Activated CD4-positive, alpha-beta T cell treated with anti-CD3 and anti-CD28 coated beads, Interleukin-2, amount 50 U/mL, for 48 hours (primary cell): ENCODE measurements around the gene TBC1D3B.
"Not testable (repeated sequence)": the region's sequence is repeated elsewhere in the genome, so short reads cannot be mapped to it uniquely, and the experiment has no call there.

Source experiments
- DNase-seq, 2 experiments: peaks; one replicate each; pipeline ENCODE4 v3.0.0-alpha.2; 2020

The TBC1D3B gene

GRCh38 chr17:36176536-36176935, at the start of gene TBC1D3B:
Gene TBC1D3B, minus strand, starts transcription at chr17:36176636. Its CDS starts 1,586 bp downstream, at chr17:36175050.
- DNase-seq = not testable (repeated sequence)

- not testable (repeated sequence) for DNase-seq
Observed at GRCh38 chr17:36222967-36223366, 46.5 kb upstream of the TBC1D3B start.

- DNase-seq = not testable (repeated sequence)
Observed at GRCh38 chr17:36221581-36222100, 45.2 kb upstream of the TBC1D3B start.

GRCh38 chr17:36220737-36221580, 44.5 kb upstream of the TBC1D3B start:
- not testable (repeated sequence) for DNase-seq

DNA sequence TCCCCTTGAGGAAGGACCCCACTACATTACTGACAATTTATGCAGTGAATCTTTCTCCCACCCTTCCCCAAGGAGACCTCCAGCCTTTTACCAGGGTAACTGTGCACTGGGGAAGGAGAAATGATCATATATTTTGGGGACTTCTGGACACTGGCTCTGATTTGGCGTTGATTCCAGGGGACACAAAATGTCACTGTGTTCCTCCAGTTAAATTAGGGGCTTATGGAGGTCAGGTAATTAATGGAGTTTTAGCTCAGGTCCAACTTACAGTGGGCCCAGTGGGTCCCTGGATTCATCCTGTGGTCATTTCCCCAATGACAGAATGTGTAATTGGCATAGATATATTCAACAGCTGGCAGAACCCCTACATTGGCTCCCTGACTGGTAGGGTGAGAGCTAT, 43.1 kb upstream of the TBC1D3B start:
- not testable (repeated sequence) for DNase-seq

- DNase-seq = not testable (repeated sequence)
Observed at GRCh38 chr17:36215406-36216308, 39.2 kb upstream of the TBC1D3B start.

- DNase-seq = no peak
Observed at GRCh38 chr17:36214918-36215317, 38.5 kb upstream of the TBC1D3B start.

DNA sequence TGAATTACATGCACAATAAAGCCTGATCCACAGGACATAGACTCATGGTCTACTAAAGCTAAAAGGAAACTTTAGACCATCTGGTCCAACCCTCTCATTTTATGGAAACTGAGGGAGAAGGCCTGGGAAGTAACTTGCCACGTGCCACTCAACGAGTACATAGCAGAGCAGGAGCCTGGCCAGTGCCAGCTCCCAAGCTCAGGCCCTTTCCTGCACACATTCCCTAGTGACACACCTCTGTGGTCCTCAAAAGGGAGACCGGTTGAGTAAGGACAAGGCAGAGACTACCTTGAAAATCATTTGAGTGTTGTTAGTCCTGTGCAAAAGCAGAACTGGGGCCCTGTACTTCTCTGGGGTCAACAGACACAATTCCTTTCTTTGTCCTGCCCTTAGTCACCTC, 37.3 kb upstream of the TBC1D3B start:
- no peak for DNase-seq

DNA sequence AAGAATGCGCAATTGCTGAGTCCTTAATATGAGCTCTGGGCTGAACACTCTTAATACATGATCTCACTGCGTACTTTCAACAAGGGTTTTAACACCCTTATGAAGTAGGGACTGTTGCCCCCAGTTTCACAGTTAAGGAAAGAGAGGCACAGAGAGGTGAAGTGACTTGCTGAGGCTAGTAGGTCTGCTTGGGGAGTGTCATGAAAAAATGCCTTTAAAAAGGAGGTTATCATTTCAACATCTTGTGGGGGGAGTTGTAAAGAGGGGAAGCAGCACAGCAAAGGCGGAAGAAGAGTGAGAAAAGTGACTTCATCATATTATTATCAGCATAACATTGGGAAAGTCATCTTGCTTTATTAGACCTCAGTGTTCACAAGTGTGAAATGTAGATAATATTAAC, 36.5 kb upstream of the TBC1D3B start:
- no peak for DNase-seq

DNA sequence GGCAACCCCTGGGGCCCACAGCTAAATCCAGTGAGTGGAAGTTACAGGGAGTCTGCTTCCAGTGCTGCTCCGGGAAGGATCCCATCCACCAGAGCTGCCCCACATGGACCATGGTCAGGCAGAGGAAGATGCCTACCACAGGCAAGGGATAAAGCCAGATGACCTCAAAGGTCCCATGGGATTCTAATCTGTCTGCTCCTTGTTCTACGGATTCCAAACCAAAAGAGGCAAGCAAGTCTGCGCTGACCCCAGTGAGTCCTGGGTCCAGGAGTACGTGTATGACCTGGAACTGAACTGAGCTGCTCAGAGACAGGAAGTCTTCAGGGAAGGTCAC, 35.8 kb upstream of the TBC1D3B start:
- DNase-seq = no peak

GRCh38 chr17:36211484-36212271, 35.2 kb upstream of the TBC1D3B start:
- not testable (repeated sequence) for DNase-seq

DNA sequence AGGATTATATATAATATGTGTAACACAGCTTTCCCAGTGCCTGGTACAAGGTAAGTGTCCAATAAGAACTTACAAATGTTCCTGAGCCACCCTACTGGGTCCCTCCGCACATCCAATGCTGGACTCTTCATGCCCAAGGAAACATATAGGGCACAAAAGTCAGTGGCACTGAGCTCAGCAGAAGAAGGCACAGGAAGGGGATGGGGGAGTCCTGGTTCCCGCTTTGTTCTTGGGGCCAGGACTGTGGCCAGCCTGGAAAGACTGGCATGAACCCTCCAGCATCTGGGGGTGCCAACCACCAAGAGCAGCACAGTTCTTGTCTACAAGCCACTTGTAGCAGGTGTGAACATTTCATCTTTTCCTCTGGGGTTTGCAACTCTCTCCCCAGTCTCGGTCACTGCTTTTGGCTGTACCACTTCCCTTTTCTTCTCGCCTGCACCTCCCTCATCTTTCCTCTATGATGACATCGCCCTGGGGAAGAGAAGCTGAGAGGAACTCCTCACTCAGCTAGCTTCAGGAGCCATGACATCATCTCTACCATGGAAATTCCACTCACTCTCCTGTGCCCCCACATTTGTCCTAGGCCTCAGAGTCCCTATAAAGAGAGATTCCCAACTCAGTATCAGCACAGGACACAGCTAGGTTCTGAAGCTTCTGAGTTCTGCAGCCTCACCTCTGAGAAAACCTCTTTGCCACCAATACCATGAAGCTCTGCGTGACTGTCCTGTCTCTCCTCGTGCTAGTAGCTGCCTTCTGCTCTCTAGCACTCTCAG, 34.2 kb upstream of the TBC1D3B start, which contains the start of gene CCL4L2:
TSS of gene CCL4L2 (plus strand) at position 625 of the 773 bp plus-strand sequence.
- not testable (repeated sequence) for DNase-seq

DNA sequence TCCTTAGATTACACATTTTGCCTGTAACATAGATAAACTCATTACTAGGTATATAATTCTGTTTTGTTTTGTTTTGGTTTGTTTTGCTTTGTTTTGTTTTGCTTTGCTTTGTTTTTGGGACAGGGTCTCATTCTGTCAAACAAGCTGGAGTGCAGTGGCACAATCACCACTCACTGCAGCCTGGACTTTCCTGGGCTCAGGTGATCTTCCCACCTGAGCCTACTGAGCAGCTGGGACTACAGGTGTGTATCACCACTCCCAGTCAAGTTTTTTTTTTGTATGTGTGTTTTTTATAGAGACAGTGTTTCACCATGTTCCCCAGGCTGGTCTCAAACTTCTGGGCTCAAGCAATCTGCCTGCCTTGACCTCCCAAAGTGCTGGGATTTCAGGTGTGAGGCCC, 33.1 kb upstream of the TBC1D3B start:
- DNase-seq = no peak

DNA sequence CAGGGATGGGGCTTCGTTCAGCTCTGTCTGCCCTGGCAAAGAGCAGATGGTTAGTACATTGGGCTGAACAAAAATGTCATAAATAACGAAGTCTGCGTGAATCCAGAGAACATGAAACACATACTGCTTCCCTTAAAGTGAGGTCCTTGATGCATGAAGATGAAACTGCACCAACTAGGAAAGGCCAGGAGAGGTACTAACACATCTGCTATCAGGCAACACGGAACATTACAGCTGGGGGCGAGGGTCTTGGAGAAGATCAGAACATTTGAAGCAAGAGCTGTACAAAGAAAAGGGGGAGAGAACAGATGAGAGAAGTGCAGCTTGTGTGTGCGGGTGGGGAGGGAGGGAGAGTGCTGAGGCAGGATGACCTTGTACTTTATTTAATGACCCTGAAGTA, 30.9 kb upstream of the TBC1D3B start:
- DNase-seq = not testable (repeated sequence)

DNA sequence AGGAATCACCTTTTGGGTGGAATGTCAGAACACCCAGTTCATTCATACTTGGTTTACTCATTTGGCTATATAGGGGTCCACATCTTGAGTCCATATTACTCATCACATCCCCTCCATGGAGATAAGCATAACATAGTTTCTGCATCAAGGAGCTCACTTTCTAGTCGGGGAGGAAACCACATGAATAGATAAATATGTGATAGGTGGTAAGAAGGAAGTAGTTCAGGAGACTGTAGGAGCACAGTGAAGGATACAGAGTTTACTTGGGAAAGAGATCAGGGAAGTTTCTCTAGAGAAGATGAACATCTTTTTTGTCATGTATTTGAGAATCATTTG, 30.0 kb upstream of the TBC1D3B start:
- not testable (repeated sequence) for DNase-seq

DNA sequence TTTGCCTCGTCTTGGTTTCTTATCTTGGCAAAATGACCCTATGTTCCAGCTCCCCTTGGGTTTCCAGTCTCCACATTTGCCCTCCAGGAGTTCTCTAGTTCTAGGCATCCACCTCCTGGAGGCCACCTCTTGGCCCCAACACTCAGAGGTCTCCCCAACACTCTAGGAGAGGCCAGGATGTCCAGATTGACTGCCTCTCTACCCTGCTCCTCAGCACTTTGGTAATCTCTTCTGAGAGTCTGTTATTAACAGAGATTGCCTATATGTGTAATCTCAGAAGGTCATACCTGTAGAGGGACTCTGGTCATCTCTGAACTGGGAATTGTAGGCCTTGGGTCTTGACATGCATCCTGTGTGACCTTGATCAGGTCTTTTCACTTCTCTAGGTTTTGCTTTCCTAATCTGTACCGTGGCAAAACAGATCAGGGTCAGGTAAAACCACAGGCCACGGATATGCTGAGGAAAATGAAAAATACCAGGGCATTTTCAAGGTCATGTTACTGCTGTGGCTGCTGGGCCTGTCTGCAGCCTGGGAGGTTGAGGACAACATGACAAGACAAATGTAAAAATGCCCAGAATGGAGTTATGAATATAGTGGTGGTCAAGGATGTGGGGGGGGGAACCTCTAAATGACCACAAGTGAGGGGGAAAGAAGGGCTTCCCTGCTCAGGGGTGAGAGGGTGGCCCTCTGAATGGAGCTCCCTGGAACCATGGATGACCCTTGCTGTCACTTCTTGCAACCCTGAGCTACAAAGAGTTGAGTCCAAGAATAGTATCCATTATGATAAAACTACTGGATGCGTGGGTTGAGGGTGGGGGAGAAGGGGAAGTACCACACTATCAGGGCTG, 29.4 kb upstream of the TBC1D3B start:
- DNase-seq = no peak

GRCh38 chr17:36204724-36205500, 28.5 kb upstream of the TBC1D3B start:
- no peak for DNase-seq

- DNase-seq = no peak
Observed at GRCh38 chr17:36203335-36203734, 26.9 kb upstream of the TBC1D3B start.

GRCh38 chr17:36201506-36201905, 25.1 kb upstream of the TBC1D3B start:
- not testable (repeated sequence) for DNase-seq

- not testable (repeated sequence) for DNase-seq
Observed at GRCh38 chr17:36201102-36201501, 24.7 kb upstream of the TBC1D3B start.
